T-helper 1 cell treated with Interleukin-12 subunit alpha and Interleukin-12 subunit beta and Interleukin-4 antibody, amounts not matched to agents 30 μg/mL and 1 μg/mL, for 36 hours (primary cell): ENCODE measurements around the gene APPBP2.
"Not testable (repeated sequence)": the region's sequence is repeated elsewhere in the genome, so short reads cannot be mapped to it uniquely, and the experiment has no call there.

Experiments
- H3K27ac Mint-ChIP-seq: one replicate; pipeline ENCODE4 v1.8.0; 2021; ENCODE audit warnings: mild to moderate bottlenecking, mixed read lengths
- H3K27me3 Mint-ChIP-seq: one replicate; pipeline ENCODE4 v1.8.0; 2021; ENCODE audit warnings: low read depth, mixed read lengths
- H3K36me3 Mint-ChIP-seq: one replicate; pipeline ENCODE4 v1.8.0; 2021; ENCODE audit warnings: low read depth, mixed read lengths
- H3K4me1 Mint-ChIP-seq: one replicate; pipeline ENCODE4 v1.8.0; 2021; ENCODE audit warnings: low read depth, mixed read lengths
- H3K4me3 Mint-ChIP-seq: one replicate; pipeline ENCODE4 v1.8.0; 2021; ENCODE audit warnings: mild to moderate bottlenecking, moderate library complexity, mixed read lengths
- H3K9me3 Mint-ChIP-seq: one replicate; pipeline ENCODE4 v1.8.0; 2021; ENCODE audit warnings: mixed read lengths

Gene APPBP2

DNA sequence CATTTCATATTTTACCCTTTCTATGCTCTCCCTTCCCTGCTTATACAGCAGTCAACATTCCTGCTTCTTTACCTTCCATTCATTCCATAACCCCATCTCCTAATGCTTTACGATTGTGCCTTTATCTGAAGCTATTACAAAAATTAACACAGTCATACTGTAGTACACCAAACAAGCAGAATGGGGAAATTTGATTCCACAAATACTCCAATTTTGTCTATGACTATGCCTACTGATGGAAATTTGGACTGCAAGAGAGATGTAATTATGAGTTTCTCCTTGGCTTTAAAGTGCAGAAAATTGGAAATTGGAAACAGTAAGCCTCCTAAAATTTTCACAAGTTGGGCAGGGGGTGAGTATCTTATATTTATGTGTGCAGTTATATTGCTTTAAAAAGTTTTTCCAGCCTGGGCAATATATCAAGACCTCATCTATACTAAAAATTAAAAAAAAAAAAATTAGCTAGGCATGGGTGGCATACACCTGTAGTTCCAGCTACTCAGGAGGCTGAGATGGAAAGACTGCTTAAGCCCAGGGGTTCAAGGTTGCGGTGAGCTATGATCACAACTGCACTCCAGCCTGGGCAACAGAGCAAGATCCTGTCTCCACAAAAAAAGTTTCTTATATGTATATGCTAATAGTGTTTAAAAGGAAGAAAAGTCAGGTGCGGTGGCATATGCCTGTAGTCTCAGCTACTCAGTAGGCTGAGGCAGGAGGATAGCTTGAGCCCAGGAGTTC, 3.0 kb downstream of the APPBP2 start:
- H3K27me3 Mint-ChIP-seq, result no peaks in the 10 kb centered on the region
- peaks cover 11% of the 10 kb centered on the region for H3K36me3 Mint-ChIP-seq
- no peaks in the 10 kb centered on the region for H3K9me3 Mint-ChIP-seq
- H3K4me3 Mint-ChIP-seq, result no peak overlapping the region
- no peak overlapping the region for H3K27ac Mint-ChIP-seq
- H3K4me1 Mint-ChIP-seq, result peaks cover 34% of the 10 kb centered on the region

DNA sequence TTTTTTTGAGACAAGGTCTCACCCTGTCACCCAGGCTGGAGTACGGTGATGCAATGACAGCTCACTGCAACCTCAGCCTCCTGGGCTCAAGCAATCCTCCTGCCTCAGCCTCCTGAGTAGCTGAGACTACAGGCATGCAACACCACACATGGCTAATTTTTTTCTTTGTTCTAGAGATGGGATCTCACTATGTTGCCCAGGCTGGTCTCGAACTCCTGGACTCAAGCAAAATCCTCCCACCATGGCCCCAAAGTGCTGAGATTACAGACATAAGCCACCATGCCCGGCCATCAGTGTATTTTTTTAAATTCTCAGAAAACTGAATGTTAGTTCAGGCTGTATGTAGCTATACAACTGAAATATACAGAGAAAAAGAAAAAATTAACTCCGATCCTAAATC, 6.2 kb downstream of the APPBP2 start:
- H3K27me3 Mint-ChIP-seq, result no peaks in the 10 kb centered on the region
- H3K4me3 Mint-ChIP-seq, result no peak overlapping the region
- H3K36me3 Mint-ChIP-seq, result peaks cover 12% of the 10 kb centered on the region
- no peaks in the 10 kb centered on the region for H3K9me3 Mint-ChIP-seq
- H3K27ac Mint-ChIP-seq, result no peak overlapping the region
- peaks cover 26% of the 10 kb centered on the region for H3K4me1 Mint-ChIP-seq

DNA sequence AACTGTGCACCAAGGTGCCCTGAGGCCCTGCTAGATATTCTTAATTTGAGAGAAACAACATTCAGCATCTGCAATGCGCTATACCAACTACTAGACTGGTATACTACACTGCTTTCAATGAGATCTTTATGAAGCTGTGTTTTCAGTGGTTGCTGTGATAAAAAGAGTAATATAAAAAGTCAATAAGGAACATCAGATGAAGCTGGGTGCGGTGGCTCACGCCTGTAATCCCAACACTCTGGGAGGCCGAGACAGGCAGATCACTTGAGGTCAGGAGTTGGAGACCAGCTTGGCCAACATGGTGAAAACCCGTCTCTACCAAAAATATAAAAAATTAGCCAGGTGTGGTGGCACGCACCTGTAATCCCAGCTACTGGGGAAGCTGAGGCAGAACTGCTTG, 10.4 kb downstream of the APPBP2 start:
- not testable (repeated sequence) for H3K4me1 Mint-ChIP-seq, H3K27ac Mint-ChIP-seq

DNA sequence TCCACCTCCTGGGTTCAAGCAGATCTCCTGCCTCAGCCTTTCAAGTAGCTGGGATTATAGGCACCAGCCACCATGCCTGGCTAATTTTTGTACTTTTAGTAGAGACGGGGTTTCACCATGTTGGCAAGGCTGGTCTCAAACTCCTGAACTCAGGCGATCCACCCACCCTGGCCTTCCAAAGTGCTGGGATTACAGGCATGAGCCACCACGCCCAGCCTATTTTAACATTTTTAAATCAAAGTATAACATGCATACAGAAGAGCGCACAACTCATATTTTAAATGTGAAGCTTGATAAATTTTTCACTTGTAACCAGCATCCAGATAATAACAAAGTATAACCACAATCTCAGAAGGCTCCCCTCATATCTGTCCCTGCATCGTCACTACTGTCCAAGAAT, 10.8 kb downstream of the APPBP2 start:
- H3K9me3 Mint-ChIP-seq, H3K27me3 Mint-ChIP-seq, H3K4me1 Mint-ChIP-seq, H3K27ac Mint-ChIP-seq, H3K4me3 Mint-ChIP-seq: not testable (repeated sequence)
- H3K36me3 Mint-ChIP-seq, result peaks cover 22% of the 10 kb centered on the region

More for the DNA sequence above, 10.4 kb downstream of the APPBP2 start:
- H3K27me3 Mint-ChIP-seq, H3K9me3 Mint-ChIP-seq, H3K4me3 Mint-ChIP-seq: not testable (repeated sequence)
- peaks cover 25% of the 10 kb centered on the region for H3K36me3 Mint-ChIP-seq

DNA sequence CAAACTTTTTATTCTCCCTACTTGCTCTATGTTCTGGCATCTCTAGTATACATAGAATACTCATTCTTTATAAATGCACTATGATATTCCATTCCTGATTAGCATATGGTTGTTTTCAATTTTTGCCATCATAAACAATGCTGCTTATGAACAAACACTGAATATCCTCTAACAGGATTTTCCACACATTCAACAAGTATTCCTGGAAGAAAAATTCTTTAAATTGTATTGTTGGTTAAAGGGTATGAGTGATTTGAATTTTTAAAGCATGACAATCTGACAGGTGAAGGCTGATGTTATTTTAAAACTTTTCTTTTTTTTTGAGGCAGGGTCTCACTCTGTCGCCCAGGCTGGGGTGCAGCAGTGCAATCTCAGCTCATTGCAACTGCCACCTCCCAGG, 11.5 kb downstream of the APPBP2 start:
- Mint-ChIP-seq H3K27me3 (no peaks in the 10 kb centered on the region), H3K36me3 (peaks cover 23% of the 10 kb centered on the region), H3K4me1 (peaks cover 7% of the 10 kb centered on the region), H3K27ac (no peak overlapping the region), H3K4me3 (no peak overlapping the region), H3K9me3 (no peaks in the 10 kb centered on the region)

DNA sequence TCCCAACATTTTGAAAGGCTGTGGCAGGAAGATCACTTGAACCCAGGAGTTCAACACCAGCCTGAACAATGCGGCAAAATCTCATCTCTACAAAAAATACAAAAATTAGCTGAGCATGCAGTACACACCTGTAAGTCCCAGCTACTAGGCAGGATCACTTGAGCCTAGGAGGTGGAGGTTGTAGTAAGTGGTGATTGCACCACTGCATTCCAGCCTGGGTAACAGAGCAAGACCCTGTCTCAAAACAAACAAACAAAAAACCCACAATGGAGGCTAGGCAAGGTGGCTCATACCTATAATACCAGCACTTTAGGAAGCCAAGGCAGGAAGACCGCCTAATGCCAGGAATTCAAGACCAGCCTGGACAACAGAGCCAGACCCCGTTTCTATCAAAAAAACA, 12.0 kb downstream of the APPBP2 start:
- no peaks in the 10 kb centered on the region for H3K9me3 Mint-ChIP-seq
- no peak overlapping the region for H3K4me3 Mint-ChIP-seq
- H3K4me1 Mint-ChIP-seq, result peaks cover 7% of the 10 kb centered on the region
- H3K36me3 Mint-ChIP-seq, result peaks cover 23% of the 10 kb centered on the region
- no peak overlapping the region for H3K27ac Mint-ChIP-seq
- no peaks in the 10 kb centered on the region for H3K27me3 Mint-ChIP-seq

DNA sequence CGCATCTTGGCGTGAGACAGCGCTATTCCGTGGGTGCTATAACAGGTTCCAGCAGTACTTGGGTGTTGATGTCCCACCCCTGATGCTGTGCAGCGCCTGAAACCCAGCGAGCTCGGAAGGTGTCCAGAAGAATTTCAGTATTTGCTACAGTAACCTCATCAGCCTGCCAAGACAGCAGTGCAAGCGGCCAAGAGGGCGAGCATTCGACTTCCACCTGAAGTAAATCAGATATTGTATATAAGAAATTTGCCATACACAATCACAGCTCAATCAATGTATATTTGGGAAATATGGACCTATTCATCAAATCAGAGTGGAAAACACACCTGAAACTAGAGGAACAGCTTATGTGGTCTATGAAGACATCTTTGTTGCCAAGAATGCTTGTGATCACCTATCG, 13.0 kb downstream of the APPBP2 start:
- H3K4me3 Mint-ChIP-seq, result no peak overlapping the region
- H3K4me1 Mint-ChIP-seq, result peaks cover 9% of the 10 kb centered on the region
- H3K36me3 Mint-ChIP-seq, result peaks cover 21% of the 10 kb centered on the region
- H3K27me3 Mint-ChIP-seq, result no peaks in the 10 kb centered on the region
- no peak overlapping the region for H3K27ac Mint-ChIP-seq
- H3K9me3 Mint-ChIP-seq, result no peaks in the 10 kb centered on the region

DNA sequence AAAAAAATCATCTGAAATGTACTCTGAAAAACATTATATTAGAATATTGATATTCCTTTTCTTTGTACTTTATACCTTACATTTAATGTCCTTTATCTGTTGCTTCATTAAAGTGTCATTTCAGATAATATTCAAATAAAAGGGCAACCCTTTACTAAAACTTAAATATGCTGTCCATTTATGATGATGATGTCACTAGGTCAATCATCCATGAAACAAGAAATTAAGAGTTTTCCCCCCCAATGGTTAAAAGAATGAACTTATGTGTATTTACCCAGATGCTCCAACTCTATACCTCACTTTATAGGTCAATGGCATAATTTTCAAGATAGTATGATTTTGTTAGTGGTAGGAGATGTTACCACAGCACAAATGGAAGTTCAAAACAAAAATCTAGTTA, 15.3 kb downstream of the APPBP2 start:
- H3K4me1 Mint-ChIP-seq, result peaks cover 11% of the 10 kb centered on the region
- H3K9me3 Mint-ChIP-seq, result no peaks in the 10 kb centered on the region
- no peak overlapping the region for H3K4me3 Mint-ChIP-seq
- H3K27ac Mint-ChIP-seq, result no peak overlapping the region
- H3K36me3 Mint-ChIP-seq, result peaks cover 17% of the 10 kb centered on the region
- no peaks in the 10 kb centered on the region for H3K27me3 Mint-ChIP-seq

DNA sequence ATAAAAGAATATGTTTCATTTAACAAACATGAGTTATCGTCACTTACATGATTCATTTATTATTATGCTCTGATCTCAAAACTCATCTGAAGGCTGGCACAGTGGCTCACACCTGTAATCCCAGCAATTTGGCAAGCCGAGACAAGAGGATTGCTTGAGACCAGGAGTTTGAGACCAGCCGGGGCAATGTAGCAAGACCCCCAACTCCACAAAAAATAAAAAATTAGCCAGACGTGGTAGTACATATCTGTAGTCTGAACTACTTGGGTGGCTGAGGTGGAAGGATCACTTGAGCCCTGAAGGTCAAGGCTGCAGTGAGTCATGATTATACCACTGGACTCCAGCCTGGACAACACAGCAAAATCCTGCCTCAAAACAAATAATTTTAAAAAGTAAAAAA, 16.0 kb downstream of the APPBP2 start:
- no peaks in the 10 kb centered on the region for H3K9me3 Mint-ChIP-seq
- H3K36me3 Mint-ChIP-seq, result peaks cover 17% of the 10 kb centered on the region
- H3K27ac Mint-ChIP-seq, result no peak overlapping the region
- H3K4me3 Mint-ChIP-seq, result no peak overlapping the region
- peaks cover 11% of the 10 kb centered on the region for H3K4me1 Mint-ChIP-seq
- no peaks in the 10 kb centered on the region for H3K27me3 Mint-ChIP-seq

DNA sequence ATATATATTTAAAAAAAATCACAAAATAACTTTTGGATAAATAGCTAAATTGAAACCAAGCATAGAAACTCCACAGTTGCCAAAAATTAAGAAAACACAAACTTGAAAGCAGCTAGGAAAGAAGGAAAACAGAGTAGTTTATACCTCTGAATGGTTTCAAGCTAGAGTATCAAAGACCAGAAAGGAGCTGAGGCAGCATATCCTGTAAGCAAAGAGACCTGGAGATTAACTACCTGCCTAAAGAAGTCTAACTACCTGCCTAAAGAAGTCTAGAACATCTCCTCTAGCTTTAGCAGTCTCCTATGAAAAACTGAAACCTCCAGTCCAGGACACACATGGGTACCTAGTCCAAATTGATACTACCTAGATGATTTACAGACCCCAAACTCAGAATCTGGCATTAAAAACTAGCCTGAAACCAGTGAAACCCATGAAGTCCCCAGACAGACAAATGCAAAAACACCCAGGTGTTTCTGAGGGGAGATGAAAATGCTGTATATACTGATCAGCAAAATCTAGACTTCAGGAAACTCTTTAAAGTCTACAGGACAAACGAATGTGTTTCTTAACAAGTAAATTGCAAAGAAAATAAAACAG, 17.6 kb downstream of the APPBP2 start:
- H3K27me3 Mint-ChIP-seq, result no peaks in the 10 kb centered on the region
- H3K4me3 Mint-ChIP-seq, result no peak overlapping the region
- H3K4me1 Mint-ChIP-seq, result peaks cover 8% of the 10 kb centered on the region
- H3K27ac Mint-ChIP-seq, result no peak overlapping the region
- peaks cover 13% of the 10 kb centered on the region for H3K36me3 Mint-ChIP-seq
- no peaks in the 10 kb centered on the region for H3K9me3 Mint-ChIP-seq

DNA sequence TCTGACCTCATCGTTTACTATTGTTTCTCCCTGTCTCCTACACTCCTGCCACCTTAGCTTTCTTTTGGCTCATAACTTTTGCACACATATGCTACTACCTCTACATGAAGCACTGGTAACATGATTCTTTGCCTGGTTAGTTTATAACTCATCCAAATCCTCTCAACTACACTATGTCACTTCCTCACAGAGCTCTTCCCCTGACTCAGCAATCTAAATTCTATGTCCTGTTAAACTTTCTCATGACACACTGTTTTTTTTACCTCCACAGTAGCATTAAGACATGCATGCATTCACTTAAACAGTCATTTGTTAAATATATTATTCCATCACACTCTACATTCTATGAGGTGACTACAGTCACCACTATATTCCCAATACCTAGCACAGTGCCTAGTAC, 19.7 kb downstream of the APPBP2 start:
- H3K27ac Mint-ChIP-seq, result no peak overlapping the region
- H3K36me3 Mint-ChIP-seq, result peaks cover 8% of the 10 kb centered on the region
- peaks cover 7% of the 10 kb centered on the region for H3K4me1 Mint-ChIP-seq
- H3K4me3 Mint-ChIP-seq, result no peak overlapping the region
- no peaks in the 10 kb centered on the region for H3K27me3 Mint-ChIP-seq
- no peaks in the 10 kb centered on the region for H3K9me3 Mint-ChIP-seq

DNA sequence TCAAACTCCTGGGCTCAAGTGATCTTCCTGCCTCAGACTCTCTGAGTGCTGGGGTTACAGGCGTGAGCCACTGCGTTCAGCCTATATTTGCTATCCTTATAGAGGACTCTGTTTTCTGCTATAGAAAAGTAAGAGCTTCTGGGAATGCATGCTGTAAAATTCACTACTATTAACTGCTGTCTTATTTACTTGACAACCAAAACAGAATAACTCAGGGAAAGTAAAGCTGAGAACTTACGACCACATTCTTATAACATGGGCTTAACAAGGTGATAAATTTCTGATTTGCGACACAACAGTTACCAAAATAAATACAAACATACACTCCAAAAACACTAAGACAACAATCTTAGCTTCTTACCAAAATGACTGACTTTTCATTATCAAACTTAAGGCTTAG, 23.9 kb downstream of the APPBP2 start:
- Mint-ChIP-seq H3K9me3 (no peaks in the 10 kb centered on the region), H3K27ac (no peak overlapping the region), H3K27me3 (no peaks in the 10 kb centered on the region), H3K36me3 (peaks cover 21% of the 10 kb centered on the region), H3K4me1 (peaks cover 5% of the 10 kb centered on the region), H3K4me3 (no peak overlapping the region)

DNA sequence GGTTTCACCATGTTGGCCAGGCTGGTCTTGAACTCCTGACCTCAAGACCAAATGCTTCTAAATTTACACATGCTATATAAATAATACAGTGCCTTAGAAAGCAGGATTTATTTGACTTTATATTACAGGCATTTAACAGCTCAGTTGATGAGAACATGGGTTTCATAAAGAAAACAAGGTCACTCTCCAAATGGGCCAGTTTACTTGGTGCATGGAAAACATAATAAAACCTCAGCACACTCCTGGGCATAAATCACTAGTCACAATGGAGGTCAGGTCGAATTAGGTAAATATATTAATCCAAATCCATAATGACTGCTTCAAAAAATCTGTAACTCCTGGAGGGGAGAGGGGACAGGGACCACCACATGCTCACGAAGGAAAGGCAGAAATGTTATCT, 24.5 kb downstream of the APPBP2 start:
- Mint-ChIP-seq H3K27me3 (no peaks in the 10 kb centered on the region), H3K36me3 (peaks cover 24% of the 10 kb centered on the region), H3K9me3 (no peaks in the 10 kb centered on the region), H3K27ac (no peak overlapping the region), H3K4me3 (no peak overlapping the region), H3K4me1 (peaks cover 5% of the 10 kb centered on the region)

DNA sequence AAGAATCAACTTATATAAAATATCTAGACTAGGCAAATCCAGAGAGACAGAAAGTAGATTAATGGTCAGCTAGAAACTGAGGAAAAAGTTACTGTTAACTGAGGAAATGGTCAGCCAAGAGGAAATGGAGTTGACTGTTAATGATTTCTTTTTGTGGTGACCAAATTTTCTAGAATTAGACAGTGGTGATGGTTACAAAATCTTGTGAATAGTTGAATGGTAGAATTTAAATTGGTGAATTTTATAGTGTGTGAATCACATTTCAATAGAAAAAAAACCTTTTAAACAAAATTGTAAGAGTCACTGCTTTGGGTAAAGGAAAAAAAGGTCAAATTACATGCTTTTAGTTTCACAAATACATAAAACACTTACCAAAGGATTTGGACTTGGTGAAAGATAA, 30.0 kb downstream of the APPBP2 start:
- no peak overlapping the region for H3K27ac Mint-ChIP-seq
- H3K9me3 Mint-ChIP-seq, result peaks cover 17% of the 10 kb centered on the region
- no peaks in the 10 kb centered on the region for H3K27me3 Mint-ChIP-seq
- no peak overlapping the region for H3K4me3 Mint-ChIP-seq
- H3K4me1 Mint-ChIP-seq, result peaks cover 1% of the 10 kb centered on the region
- peaks cover 57% of the 10 kb centered on the region for H3K36me3 Mint-ChIP-seq

DNA sequence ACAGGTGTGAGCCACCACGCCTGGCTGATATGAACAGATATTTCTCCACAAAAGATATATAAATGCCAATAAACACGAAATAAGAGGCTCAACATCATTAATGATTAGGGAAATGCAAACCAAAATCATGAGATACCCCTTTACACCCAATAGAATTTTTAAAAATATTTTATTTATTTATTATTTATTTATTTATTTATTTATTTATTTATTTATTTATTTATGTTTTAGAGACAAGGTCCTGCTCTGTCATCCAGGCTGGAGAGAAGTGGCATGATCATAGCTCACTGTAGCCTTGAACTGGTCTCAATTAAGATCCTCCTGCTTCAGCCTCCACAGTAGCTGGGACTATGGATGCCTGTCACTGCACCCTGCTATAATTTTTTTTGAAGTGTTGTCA, 30.8 kb downstream of the APPBP2 start:
- H3K27ac Mint-ChIP-seq, result no peak overlapping the region
- H3K36me3 Mint-ChIP-seq, result peaks cover 64% of the 10 kb centered on the region
- no peak overlapping the region for H3K4me3 Mint-ChIP-seq
- peaks cover 1% of the 10 kb centered on the region for H3K4me1 Mint-ChIP-seq
- H3K27me3 Mint-ChIP-seq, result no peaks in the 10 kb centered on the region
- peaks cover 25% of the 10 kb centered on the region for H3K9me3 Mint-ChIP-seq
